Measurements from ENCODE around the gene CD101.

The CD101 gene

GRCh38 chr1:116958977-116959376, 42.6 kb upstream of the CD101 start:
- Histone ChIP-seq H3K9me3 (ENCODE audit: control insufficient read depth, insufficient read depth, low read length) (no peaks in the 10 kb centered on the region), H4K20me1 (ENCODE audit: control insufficient read depth, insufficient read depth, low read depth, low read length) (no peaks in the 10 kb centered on the region), H3K36me3 (ENCODE audit: control insufficient read depth, low read length) (no peaks in the 10 kb centered on the region), H3K27ac (ENCODE audit: low read depth, low read length) (no peak overlapping the region), H3F3A (ENCODE audit: control insufficient read depth, insufficient read depth) (no peaks in the 10 kb centered on the region), H3K4me3 (ENCODE audit: low read length) (no peak overlapping the region), H3K27me3 (ENCODE audit: control insufficient read depth, low read length) (0 out of 2 replicates have a peak, but pooled peaks cover 3% of the 10 kb centered on the region), H3K4me1 (ENCODE audit: control insufficient read depth, low read length) (no peaks in the 10 kb centered on the region), H3K4me2 (ENCODE audit: low read length) (no peak overlapping the region), H3K9me2 (replicated peaks; ENCODE audit: control insufficient read depth, low read length) (no peaks in the 10 kb centered on the region), H3K79me2 (ENCODE audit: control insufficient read depth, low read length) (no peaks in the 10 kb centered on the region)
- TF ChIP-seq, protein P1, sequence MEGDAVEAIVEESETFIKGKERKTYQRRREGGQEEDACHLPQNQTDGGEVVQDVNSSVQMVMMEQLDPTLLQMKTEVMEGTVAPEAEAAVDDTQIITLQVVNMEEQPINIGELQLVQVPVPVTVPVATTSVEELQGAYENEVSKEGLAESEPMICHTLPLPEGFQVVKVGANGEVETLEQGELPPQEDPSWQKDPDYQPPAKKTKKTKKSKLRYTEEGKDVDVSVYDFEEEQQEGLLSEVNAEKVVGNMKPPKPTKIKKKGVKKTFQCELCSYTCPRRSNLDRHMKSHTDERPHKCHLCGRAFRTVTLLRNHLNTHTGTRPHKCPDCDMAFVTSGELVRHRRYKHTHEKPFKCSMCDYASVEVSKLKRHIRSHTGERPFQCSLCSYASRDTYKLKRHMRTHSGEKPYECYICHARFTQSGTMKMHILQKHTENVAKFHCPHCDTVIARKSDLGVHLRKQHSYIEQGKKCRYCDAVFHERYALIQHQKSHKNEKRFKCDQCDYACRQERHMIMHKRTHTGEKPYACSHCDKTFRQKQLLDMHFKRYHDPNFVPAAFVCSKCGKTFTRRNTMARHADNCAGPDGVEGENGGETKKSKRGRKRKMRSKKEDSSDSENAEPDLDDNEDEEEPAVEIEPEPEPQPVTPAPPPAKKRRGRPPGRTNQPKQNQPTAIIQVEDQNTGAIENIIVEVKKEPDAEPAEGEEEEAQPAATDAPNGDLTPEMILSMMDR (IDR thresholded peaks at IDR 0.05; ENCODE audit: low read depth, low read length, poor library complexity, severe bottlenecking), result no peak

DNA sequence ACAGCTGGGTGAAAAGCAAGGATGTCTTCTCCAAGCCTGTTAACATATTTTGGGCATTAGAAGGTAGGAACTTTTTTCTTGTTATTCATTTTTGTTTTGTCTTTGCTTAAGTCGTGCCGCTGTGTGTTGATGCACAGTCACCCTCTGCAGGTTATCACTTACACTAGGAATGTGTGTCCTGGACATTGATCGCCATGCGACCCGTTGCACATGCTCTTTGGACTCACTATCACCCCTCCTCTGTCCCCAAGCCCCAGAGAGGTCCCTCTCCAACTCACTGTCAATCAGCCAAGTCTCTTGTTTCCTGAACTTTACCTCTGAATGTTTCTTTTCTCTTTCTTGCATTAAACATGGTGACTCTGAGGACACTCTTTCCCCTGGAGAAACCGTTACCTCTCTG, 40.0 kb upstream of the CD101 start:
- no peak for TF ChIP-seq EZH2phosphoT487 (IDR thresholded peaks at IDR 0.05; ENCODE audit: borderline replicate concordance, low read length)
- TF ChIP-seq, protein P1 (IDR thresholded peaks at IDR 0.05; ENCODE audit: low read depth, low read length, poor library complexity, severe bottlenecking), result no peak
- H3K36me3 ChIP-seq (ENCODE audit: control insufficient read depth, low read length), result no peaks in the 10 kb centered on the region
- no peaks in the 10 kb centered on the region for H3F3A ChIP-seq (ENCODE audit: control insufficient read depth, insufficient read depth)
- no peak overlapping the region for H3K27ac ChIP-seq (ENCODE audit: low read depth, low read length)
- H4K20me1 ChIP-seq (ENCODE audit: control insufficient read depth, insufficient read depth, low read depth, low read length), result no peaks in the 10 kb centered on the region
- no peak overlapping the region for H3K4me2 ChIP-seq (ENCODE audit: low read length)
- H3K9me2 ChIP-seq (replicated peaks; ENCODE audit: control insufficient read depth, low read length), result no peaks in the 10 kb centered on the region
- no peaks in the 10 kb centered on the region for H3K9me3 ChIP-seq (ENCODE audit: control insufficient read depth, insufficient read depth, low read length)
- no peak overlapping the region for H3K4me3 ChIP-seq (ENCODE audit: low read length)
- H3K79me2 ChIP-seq (ENCODE audit: control insufficient read depth, low read length), result no peaks in the 10 kb centered on the region
- H3K4me1 ChIP-seq (ENCODE audit: control insufficient read depth, low read length), result no peaks in the 10 kb centered on the region
- 0 out of 2 replicates have a peak, but pooled peaks cover 3% of the 10 kb centered on the region for H3K27me3 ChIP-seq (ENCODE audit: control insufficient read depth, low read length)

- Histone ChIP-seq H3K4me3 (ENCODE audit: low read length) (no peak overlapping the region), H3F3A (ENCODE audit: control insufficient read depth, insufficient read depth) (no peaks in the 10 kb centered on the region), H3K4me1 (ENCODE audit: control insufficient read depth, low read length) (no peaks in the 10 kb centered on the region), H3K27me3 (ENCODE audit: control insufficient read depth, low read length) (0 out of 2 replicates have a peak, but pooled peaks cover 3% of the 10 kb centered on the region), H3K79me2 (ENCODE audit: control insufficient read depth, low read length) (no peaks in the 10 kb centered on the region), H4K20me1 (ENCODE audit: control insufficient read depth, insufficient read depth, low read depth, low read length) (no peaks in the 10 kb centered on the region), H3K36me3 (ENCODE audit: control insufficient read depth, low read length) (no peaks in the 10 kb centered on the region), H3K27ac (ENCODE audit: low read depth, low read length) (no peak overlapping the region), H3K4me2 (ENCODE audit: low read length) (no peak overlapping the region), H3K9me3 (ENCODE audit: control insufficient read depth, insufficient read depth, low read length) (no peaks in the 10 kb centered on the region), H3K9me2 (replicated peaks; ENCODE audit: control insufficient read depth, low read length) (no peaks in the 10 kb centered on the region)
- TF ChIP-seq, protein P1 (IDR thresholded peaks at IDR 0.05; ENCODE audit: low read depth, low read length, poor library complexity, severe bottlenecking), result no peak
- TF ChIP-seq EZH2phosphoT487 (IDR thresholded peaks at IDR 0.05; ENCODE audit: borderline replicate concordance, low read length), result no peak
These were observed 38.4 kb upstream of the CD101 start for GRCh38 chr1:116962987-116963639.

All from DOHH2 (cell line).